GM12878 (cell line): ENCODE measurements around the gene TSPYL2. TPM values are rescaled to one million over a fixed set of nuclear protein-coding genes. Genes with fewer than 3 reads are reported as not detected.
A peak's percentile ranks its signal among the peaks of the same experiment; 100 is the strongest.

ENCODE experiments used
- ATAC-seq: fragments of 200-7000 bp; cut with Tn5 transposase; 3 replicates; pipeline ENCODE4 v1.9.1; 2020; ENCODE audit warnings: mild to moderate bottlenecking, moderate library complexity
- BruUV-seq: library from RNA; stranded (reverse); fragments of 400-500 nt; replicated peaks from 2 replicates; lab custom pipeline; 2021; lab: Mats Ljungman, UMichigan
- CTCF ChIA-PET: fragments of 300-600 bp; sonication (Branson Sonifier 250); formaldehyde crosslinking; extraction: SDS; loops from one replicate; lab custom pipeline; 2021; ENCODE audit warnings: inconsistent platforms; lab: Yijun Ruan, JAX
- POLR2A ChIA-PET: fragments of 350-600 bp; formaldehyde crosslinking; extraction: SDS; loops from one replicate; lab custom pipeline; 2021; ENCODE audit warnings: inconsistent platforms; lab: Charles Lee
- RAD21 ChIA-PET: fragments of 300-600 bp; sonication (Branson Sonifier 250); formaldehyde crosslinking; loops from one replicate; lab custom pipeline; 2023; ENCODE audit warnings: antibody characterized with exemption; ENCODE audit not compliant: unreplicated experiment; lab: Charles Lee
- SMC1A ChIA-PET: fragments of 300-600 bp; sonication (Branson Sonifier 250); formaldehyde crosslinking; loops from one replicate; lab custom pipeline; 2023; ENCODE audit not compliant: unreplicated experiment, uncharacterized antibody; lab: Charles Lee
- DNase-seq: peaks from one replicate; pipeline ENCODE4 v3.0.0-alpha.2; 2011; ENCODE audit warnings: low read depth, low spot score
- FAIRE-seq: peaks from 3 replicates; lab custom pipeline; 2011; peaks lifted over from hg19 to GRCh38; lab: Jason Lieb, UNC
- H2AFZ ChIP-seq: 2 replicates; pipeline ENCODE4 v1.6.0; 2011; ENCODE audit warnings: low read depth, low read length, control low read depth; ENCODE audit not compliant: control insufficient read depth
- H3K27ac ChIP-seq: 2 replicates; pipeline ENCODE4 v1.5.1; 2011; ENCODE audit warnings: control low read depth; ENCODE audit not compliant: control insufficient read depth, insufficient read depth
- H3K27me3 ChIP-seq, 2 experiments: replicated peaks in 1 of 2; 2 replicates each; pipeline versions ENCODE4 v1.6.0 to v1.6.1; 2011; ENCODE audit warnings: low read length in 1 of 2; ENCODE audit not compliant: control insufficient read depth in 2 of 2, insufficient read depth in 2 of 2
- H3K36me3 ChIP-seq, 2 experiments: 2 replicates each; pipeline ENCODE4 v1.5.1; 2011; ENCODE audit warnings: low read length in 1 of 2; ENCODE audit not compliant: control insufficient read depth in 2 of 2, insufficient read depth in 2 of 2
- H3K4me1 ChIP-seq: 2 replicates; pipeline ENCODE4 v1.6.1; 2011; ENCODE audit warnings: mild to moderate bottlenecking, low read length, moderate library complexity, mixed read lengths; ENCODE audit not compliant: control insufficient read depth, insufficient read depth
- H3K4me2 ChIP-seq: 2 replicates; pipeline ENCODE4 v1.6.0; 2011; ENCODE audit warnings: control low read depth; ENCODE audit not compliant: control insufficient read depth, insufficient read depth
- H3K4me3 ChIP-seq: fragments of 200-600 bp; sonication (generic); 2 replicates; pipeline ENCODE4 v1.5.1; 2016
- H3K79me2 ChIP-seq: 2 replicates; pipeline ENCODE4 v1.6.0; 2011; ENCODE audit warnings: low read length; ENCODE audit not compliant: control insufficient read depth, insufficient read depth
- H3K9ac ChIP-seq: 2 replicates; pipeline ENCODE4 v1.8.0; 2011; ENCODE audit warnings: low read length, control low read depth, mixed read lengths; ENCODE audit not compliant: control insufficient read depth, insufficient read depth
- H3K9me3 ChIP-seq: replicated peaks from 3 replicates; pipeline ENCODE4 v1.5.1; 2011; ENCODE audit warnings: mild to moderate bottlenecking, low read length; ENCODE audit not compliant: control insufficient read depth, insufficient read depth
- H4K20me1 ChIP-seq: 2 replicates; pipeline ENCODE4 v1.6.0; 2011; ENCODE audit not compliant: control insufficient read depth, insufficient read depth
- BACH1 ChIP-seq: fragments of 450-650 bp; IDR thresholded peaks from 2 replicates; pipeline ENCODE4 v1.6.1; 2017; ENCODE audit warnings: mild to moderate bottlenecking, borderline replicate concordance
- FOXM1 ChIP-seq: IDR thresholded peaks from 2 replicates; pipeline ENCODE4 v1.6.1; 2012; ENCODE audit warnings: low read depth, mild to moderate bottlenecking, inconsistent platforms, low read length, moderate library complexity
- NFYB ChIP-seq: IDR thresholded peaks from 2 replicates; pipeline ENCODE4 v1.6.1; 2011; ENCODE audit warnings: low read depth, mild to moderate bottlenecking, low read length, improper control_type of control experiment, moderate library complexity; ENCODE audit not compliant: insufficient read depth
- POLR2A ChIP-seq: IDR thresholded peaks from 2 replicates; pipeline ENCODE4 v1.6.1; 2011; ENCODE audit warnings: low read depth, mild to moderate bottlenecking, low read length
- POLR2AphosphoS5 ChIP-seq: IDR thresholded peaks from 2 replicates; pipeline ENCODE4 v1.6.1; 2011; ENCODE audit warnings: mild to moderate bottlenecking, low read length, inconsistent platforms
- SMAD1 ChIP-seq: fragments of 450-650 bp; IDR thresholded peaks from 2 replicates; pipeline ENCODE4 v1.6.1; 2018; ENCODE audit warnings: mild to moderate bottlenecking, low read depth; ENCODE audit not compliant: partially characterized antibody
- STAT1 ChIP-seq: fragments of 450-650 bp; conservative IDR thresholded peaks from 2 replicates; pipeline ENCODE4 v1.6.1; 2014; ENCODE audit warnings: antibody characterized with exemption, mild to moderate bottlenecking
- ZBED1 ChIP-seq: IDR thresholded peaks from 2 replicates; pipeline ENCODE4 v1.6.1; 2016; ENCODE audit warnings: borderline replicate concordance
- WGBS: methylation state at CpG from one replicate; pipeline ENCODE4 v1.1.6; 2016; ENCODE audit warnings: low lambda C conversion rate; ENCODE audit not compliant: insufficient replicate concordance, insufficient coverage; ENCODE audit errors: missing lambda C conversion rate; 5-methylcytosine and 5-hydroxymethylcytosine counted together
- in situ Hi-C: fragments of 300-500 bp; cut with MboI; formaldehyde crosslinking; loops from 9 replicates; pipeline ENCODE4 v1.14.3; 2018; ENCODE audit warnings: mixed read lengths
- intact Hi-C: fragments of 100-400 bp; cut with micrococcal nuclease; formaldehyde crosslinking; loops from one replicate; pipeline ENCODE4 v1.14.2; 2022; ENCODE audit not compliant: unreplicated experiment
- polyA plus RNA-seq, 11 experiments: library from polyadenylated mRNA; depleted of rRNA in 4 of 11; unstranded in 6 of 11; stranded (reverse) in 5 of 11; fragments of >200 nt; fragmentation: Nextera tagmentation in 4 of 11; fragmentation: Illumina TruSeq in 1 of 11; extraction: Ambion mirVana in 4 of 11; extraction: Trizol in 1 of 11; gene quantifications; 1 replicate in 1 of 11; 2 replicates in 10 of 11; pipeline versions ENCODE4 v1.2.1 to v1.2.3, GENCODE V29; 2011 to 2016; ENCODE audit warnings: inconsistent platforms in 2 of 11, missing spikeins in 2 of 11, low read depth in 1 of 11
- total RNA-seq, 4 experiments: library from RNA; depleted of rRNA in 3 of 4; stranded (reverse); fragments of >200 nt in 3 of 4; fragmentation: Illumina TruSeq in 1 of 4; extraction: Trizol in 1 of 4; gene quantifications; 2 replicates each; pipeline versions ENCODE4 v1.2.1 to v1.2.3, GENCODE V29; 2013 to 2021

TSPYL2 gene
- total and polyA plus RNA-seq, 10 of the 15 experiments (the other 5 are each of a cell fraction or from before 2014, with no cell fraction given), result 0.53 to 24.6 (median 14.5) TPM

DNA sequence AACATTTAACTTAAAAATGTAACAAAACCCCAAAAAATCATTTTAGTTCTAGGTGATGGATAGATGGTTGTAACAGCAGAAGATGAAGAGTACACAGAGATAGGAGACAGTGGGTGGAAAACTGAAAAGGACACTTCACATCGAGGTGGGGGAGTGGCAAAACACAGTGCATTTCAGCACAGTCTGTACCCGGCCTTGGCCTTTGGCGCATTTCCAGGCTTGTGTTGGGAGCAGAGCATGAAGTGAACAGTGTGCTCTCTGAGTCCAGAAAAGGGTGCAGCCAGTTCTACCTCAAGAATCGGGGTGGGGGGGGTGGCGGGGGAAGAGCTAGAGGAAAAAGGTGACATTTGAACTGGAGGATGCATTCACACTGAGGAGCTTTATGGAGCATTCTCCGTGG is 4.3 kb downstream of the TSPYL2 start:
- ChIA-PET SMC1A (interaction anchor here (2.0 kb wide), 1 partner anchor 14 kb away, joined by 9 read pairs; no protein-coding TSS in a partner anchor), CTCF (no interaction called here)
- ATAC-seq, result no peak

GRCh38 chrX:53087388-53087831 is 5.2 kb downstream of the TSPYL2 start:
- no peak overlapping the region for H3K9ac ChIP-seq
- RAD21 ChIA-PET, result no interaction called here
- H4K20me1 ChIP-seq, result no peaks in the 10 kb centered on the region
- WGBS, result 63% methylated on average over 3 of the region's 3 CpGs
- no peak for FAIRE-seq
- H3K27ac ChIP-seq, result no peak overlapping the region
- H2AFZ ChIP-seq, result no peak overlapping the region
- SMC1A ChIA-PET, result interaction anchor here (2.0 kb wide), 1 partner anchor 15 kb away, joined by 9 read pairs; no protein-coding TSS in a partner anchor
- peaks cover 0 to 5% of the 10 kb centered on the region in 2 experiments; a peak in 1 of 4 replicates for H3K36me3 ChIP-seq
- H3K4me1 ChIP-seq, result no peaks in the 10 kb centered on the region
- peaks cover 6% of the 10 kb centered on the region for H3K79me2 ChIP-seq
- intact Hi-C loops (no loop called here), in situ Hi-C loops (no loop called here)
- no peak overlapping the region for H3K4me2 ChIP-seq
- DNase-seq, result no peak
- no TSS peak for BruUV-seq
- ATAC-seq, result no peak
- POLR2A ChIA-PET, result interaction anchor here (0.9 kb wide), 1 partner anchor 14 kb away, joined by 3 read pairs; no protein-coding TSS in a partner anchor
- H3K27me3 ChIP-seq, result no peaks in the 10 kb centered on the region
- H3K4me3 ChIP-seq, result no peak overlapping the region
- H3K9me3 ChIP-seq, result no peaks in the 10 kb centered on the region
- CTCF ChIA-PET, result no interaction called here
- no peak for TF ChIP-seq NFYB
- peak; percentile 47; the same call in 1 of the 2 replicates for TF ChIP-seq POLR2A
- peak; percentile 48 for TF ChIP-seq POLR2AphosphoS5
- TF ChIP-seq, all 136 proteins: peak for 2

More for the DNA sequence above, 4.3 kb downstream of the TSPYL2 start:
- Histone ChIP-seq H3K36me3 (peaks cover 0 to 5% of the 10 kb centered on the region in 2 experiments; a peak in 1 of 4 replicates), H3K27ac (no peak overlapping the region), H4K20me1 (no peaks in the 10 kb centered on the region), H3K4me3 (no peak overlapping the region), H3K79me2 (peaks cover 6% of the 10 kb centered on the region), H2AFZ (no peak overlapping the region), H3K4me1 (no peaks in the 10 kb centered on the region), H3K27me3 (no peaks in the 10 kb centered on the region), H3K9me3 (no peaks in the 10 kb centered on the region), H3K4me2 (no peak overlapping the region), H3K9ac (no peak overlapping the region)
- intact Hi-C loops (no loop called here), in situ Hi-C loops (no loop called here)
- no peak for TF ChIP-seq SMAD1
- TF ChIP-seq FOXM1, result no peak
- TF ChIP-seq BACH1, result no peak
- TF ChIP-seq ZBED1, result no peak
- TF ChIP-seq STAT1, result no peak
- FAIRE-seq (no peak), DNase-seq (no peak)
- POLR2A ChIA-PET, result interaction anchor here (0.9 kb wide), 1 partner anchor 13 kb away, joined by 3 read pairs; no protein-coding TSS in a partner anchor
- no TSS peak for BruUV-seq
- 32% methylated on average over 6 of the region's 6 CpGs for WGBS
- RAD21 ChIA-PET, result no interaction called here
